Esophagus (tissue), 2 donors: ENCODE results near the gene UMPS. TPM values are rescaled to one million over a fixed set of nuclear protein-coding genes. Genes with fewer than 3 reads are reported as not detected.

Experiments used
- H3K27ac ChIP-seq, 2 donors: one replicate each; pipeline ENCODE4 v1.5.1; 2013; ENCODE audit warnings: low read depth in 2 of 2, mild to moderate bottlenecking in 2 of 2, inconsistent platforms in 1 of 2, low read length in 1 of 2, moderate library complexity in 1 of 2
- H3K27me3 ChIP-seq, 2 donors: one replicate each; pipeline ENCODE4 v1.6.1; 2013; ENCODE audit warnings: low read length in 2 of 2, control low read depth in 1 of 2, mild to moderate bottlenecking in 1 of 2; ENCODE audit not compliant: insufficient read depth in 2 of 2, control insufficient read depth in 1 of 2
- H3K36me3 ChIP-seq, 2 donors: one replicate each; pipeline ENCODE4 v1.6.1; 2013; ENCODE audit warnings: low read length in 1 of 2; ENCODE audit not compliant: control insufficient read depth in 2 of 2, insufficient read depth in 2 of 2
- H3K4me1 ChIP-seq, 2 donors: one replicate each; pipeline ENCODE4 v1.6.1; 2013; ENCODE audit warnings: low read length in 1 of 2; ENCODE audit not compliant: control insufficient read depth in 2 of 2, insufficient read depth in 2 of 2
- H3K4me3 ChIP-seq, 2 donors: one replicate each; pipeline ENCODE4 v1.5.1; 2013; ENCODE audit warnings: low read length in 2 of 2, mild to moderate bottlenecking in 2 of 2, low read depth in 1 of 2, moderate library complexity in 1 of 2
- H3K9me3 ChIP-seq, 2 donors: one replicate each; pipeline ENCODE4 v1.6.1; 2013; ENCODE audit warnings: mild to moderate bottlenecking in 2 of 2, low read depth in 1 of 2, low read length in 1 of 2, moderate library complexity in 1 of 2; ENCODE audit not compliant: control insufficient read depth in 2 of 2, insufficient read depth in 1 of 2
- WGBS, 2 donors: extraction: QIAGEN DNeasy Blood & Tissue Kit; methylation state at CpG; one replicate each; pipeline ENCODE4 v1.1.7; 2013; 5-methylcytosine and 5-hydroxymethylcytosine counted together
- polyA plus RNA-seq, 2 donors: library from polyadenylated mRNA; stranded (reverse); fragments of 200-250 nt; gene quantifications; one replicate each; pipeline ENCODE4 v1.2.3, GENCODE V29; 2013
- donor health status: healthy with polysubstance abuse.
- donor health status: Bipolar disorder and iron deficiency.

UMPS gene
- polyA plus RNA-seq, 2 donors = 9.9 to 26.1 TPM

GRCh38 chr3:124774841-124775402 is 44.7 kb downstream of the UMPS start:
- Histone ChIP-seq H3K27me3 (no peaks in the 10 kb centered on the region), H3K4me3 (no peak overlapping the region), H3K36me3 (peaks cover 0 to 21% of the 10 kb centered on the region in 2 donors), H3K4me1 (peaks cover 4 to 11% of the 10 kb centered on the region in 2 donors), H3K9me3 (no peaks in the 10 kb centered on the region), H3K27ac (no peak overlapping the region)
- 92% methylated on average over 7 of the region's 7 CpGs for WGBS, 2 donors

DNA sequence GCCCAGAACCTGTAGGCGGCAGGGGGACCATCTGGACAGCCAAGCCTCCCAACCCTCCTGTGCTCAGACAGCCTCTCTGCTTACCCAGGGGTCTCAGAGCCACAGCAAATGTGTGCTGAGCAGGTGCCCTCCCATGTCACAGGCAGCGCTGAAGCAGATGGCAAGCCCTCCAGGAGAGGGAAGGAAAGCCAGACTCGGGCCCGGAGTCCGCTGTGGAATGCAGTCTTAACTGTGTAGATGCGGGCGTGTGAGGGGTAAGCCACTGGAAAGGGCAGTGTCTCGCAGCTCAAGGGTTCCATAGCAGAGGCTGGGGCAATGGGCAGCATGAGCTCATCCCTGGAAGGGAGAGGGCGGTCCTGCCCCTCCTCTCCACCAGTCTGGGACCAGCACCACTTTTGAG is 45.6 kb downstream of the UMPS start:
- peaks cover 0 to 23% of the 10 kb centered on the region in 2 donors for H3K36me3 ChIP-seq
- H3K27me3 ChIP-seq = no peaks in the 10 kb centered on the region
- H3K4me1 ChIP-seq = peaks cover 7 to 10% of the 10 kb centered on the region in 2 donors
- no peak overlapping the region for H3K4me3 ChIP-seq
- WGBS, 2 donors = 94 to 97% methylated on average over 9 of the region's 9 CpGs
- no peak overlapping the region for H3K27ac ChIP-seq
- H3K9me3 ChIP-seq = no peaks in the 10 kb centered on the region

GRCh38 chr3:124776856-124777255 is 46.6 kb downstream of the UMPS start:
- Histone ChIP-seq H3K27me3 (no peaks in the 10 kb centered on the region), H3K4me3 (no peak overlapping the region), H3K4me1 (peaks cover 10 to 15% of the 10 kb centered on the region in 2 donors), H3K9me3 (no peaks in the 10 kb centered on the region), H3K36me3 (peaks cover 0 to 24% of the 10 kb centered on the region in 2 donors), H3K27ac (peak overlapping the region in 1 of 2 donors; percentile 33)
- 90 to 94% methylated on average over 5 of the region's 5 CpGs for WGBS, 2 donors

DNA sequence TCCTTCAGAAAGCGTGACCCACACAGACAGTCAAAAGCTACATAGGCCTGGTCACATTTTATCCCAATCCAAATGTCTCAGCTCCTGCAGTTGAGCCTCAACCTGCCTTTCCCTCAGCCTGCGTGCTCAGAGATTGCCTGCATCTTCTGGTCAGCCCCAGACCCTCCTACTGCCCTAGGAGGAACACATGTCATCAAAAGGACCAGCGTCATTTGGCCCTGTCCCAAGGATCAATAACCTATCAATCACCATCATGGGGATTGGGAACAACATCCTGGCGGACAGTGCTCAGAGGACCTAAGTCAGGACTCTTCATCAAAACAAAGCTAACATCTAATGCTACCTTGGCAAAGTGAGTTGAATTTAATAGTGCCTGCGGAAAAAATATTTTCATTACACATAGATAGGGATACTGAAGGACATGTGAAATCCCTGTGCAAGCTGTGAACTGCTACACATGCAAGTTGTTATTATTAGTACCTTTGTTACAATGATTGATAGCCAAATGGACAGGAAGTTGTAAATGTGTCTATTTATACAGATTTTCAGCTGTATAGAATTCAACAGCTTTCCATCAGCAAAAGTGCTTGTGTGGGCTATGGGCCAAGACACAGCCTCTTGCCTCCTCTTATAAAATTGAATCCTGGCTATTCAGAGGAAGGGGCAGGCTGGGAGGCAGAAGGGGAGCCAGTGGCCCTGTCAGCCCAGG is 47.7 kb downstream of the UMPS start:
- no peak overlapping the region for H3K27ac ChIP-seq
- H3K4me3 ChIP-seq = no peak overlapping the region
- peaks cover 10 to 17% of the 10 kb centered on the region in 2 donors for H3K4me1 ChIP-seq
- H3K9me3 ChIP-seq = no peaks in the 10 kb centered on the region
- H3K27me3 ChIP-seq = no peaks in the 10 kb centered on the region
- peaks cover 0 to 24% of the 10 kb centered on the region in 2 donors for H3K36me3 ChIP-seq
- WGBS, 2 donors = 80 to 85% methylated on average over 5 of the region's 5 CpGs

GRCh38 chr3:124779116-124779515 is 48.9 kb downstream of the UMPS start:
- H3K36me3 ChIP-seq = peaks cover 0 to 19% of the 10 kb centered on the region in 2 donors
- no peaks in the 10 kb centered on the region for H3K27me3 ChIP-seq
- no peaks in the 10 kb centered on the region for H3K9me3 ChIP-seq
- H3K4me1 ChIP-seq = peaks cover 10 to 17% of the 10 kb centered on the region in 2 donors
- H3K4me3 ChIP-seq = no peak overlapping the region
- 91 to 95% methylated on average over 7 of the region's 7 CpGs for WGBS, 2 donors
- H3K27ac ChIP-seq = no peak overlapping the region

DNA sequence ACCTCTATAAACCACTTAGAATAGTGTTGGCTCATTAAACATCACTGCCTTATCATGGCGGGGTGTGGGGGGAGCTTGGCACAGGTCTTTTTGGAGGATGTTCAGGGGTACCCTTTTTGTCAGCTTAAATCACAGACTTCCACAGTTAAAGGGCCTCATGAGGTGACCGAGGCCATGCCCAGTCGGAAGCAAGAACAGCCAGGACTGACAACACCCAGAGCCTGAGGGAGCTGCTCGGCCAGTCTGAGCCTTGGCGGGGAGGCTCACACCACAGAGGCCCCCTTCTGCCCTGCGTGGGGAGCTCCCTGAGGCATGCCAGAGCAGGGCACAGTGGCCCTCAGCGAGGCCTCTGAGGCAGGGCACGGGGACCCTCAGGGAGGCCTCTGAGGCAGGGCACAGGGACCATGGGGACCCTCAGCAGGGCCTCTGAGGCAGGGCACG is 49.5 kb downstream of the UMPS start:
- Histone ChIP-seq H3K9me3 (no peaks in the 10 kb centered on the region), H3K4me3 (no peak overlapping the region), H3K4me1 (peaks cover 10 to 17% of the 10 kb centered on the region in 2 donors), H3K36me3 (peaks cover 0 to 19% of the 10 kb centered on the region in 2 donors), H3K27me3 (no peaks in the 10 kb centered on the region), H3K27ac (peak overlapping the region; percentile 74 to 80)
- WGBS, 2 donors = 73 to 76% methylated on average over 9 of the region's 9 CpGs

- no peak overlapping the region for H3K4me3 ChIP-seq
- H3K9me3 ChIP-seq = no peaks in the 10 kb centered on the region
- H3K27ac ChIP-seq = peak overlapping the region; percentile 74 to 80
- 30 to 50% methylated on average over 8 of the region's 8 CpGs for WGBS, 2 donors
- H3K36me3 ChIP-seq = peaks cover 0 to 19% of the 10 kb centered on the region in 2 donors
- H3K27me3 ChIP-seq = no peaks in the 10 kb centered on the region
- H3K4me1 ChIP-seq = peaks cover 10 to 17% of the 10 kb centered on the region in 2 donors
These were observed 50.1 kb downstream of the UMPS start for GRCh38 chr3:124780356-124780755.

DNA sequence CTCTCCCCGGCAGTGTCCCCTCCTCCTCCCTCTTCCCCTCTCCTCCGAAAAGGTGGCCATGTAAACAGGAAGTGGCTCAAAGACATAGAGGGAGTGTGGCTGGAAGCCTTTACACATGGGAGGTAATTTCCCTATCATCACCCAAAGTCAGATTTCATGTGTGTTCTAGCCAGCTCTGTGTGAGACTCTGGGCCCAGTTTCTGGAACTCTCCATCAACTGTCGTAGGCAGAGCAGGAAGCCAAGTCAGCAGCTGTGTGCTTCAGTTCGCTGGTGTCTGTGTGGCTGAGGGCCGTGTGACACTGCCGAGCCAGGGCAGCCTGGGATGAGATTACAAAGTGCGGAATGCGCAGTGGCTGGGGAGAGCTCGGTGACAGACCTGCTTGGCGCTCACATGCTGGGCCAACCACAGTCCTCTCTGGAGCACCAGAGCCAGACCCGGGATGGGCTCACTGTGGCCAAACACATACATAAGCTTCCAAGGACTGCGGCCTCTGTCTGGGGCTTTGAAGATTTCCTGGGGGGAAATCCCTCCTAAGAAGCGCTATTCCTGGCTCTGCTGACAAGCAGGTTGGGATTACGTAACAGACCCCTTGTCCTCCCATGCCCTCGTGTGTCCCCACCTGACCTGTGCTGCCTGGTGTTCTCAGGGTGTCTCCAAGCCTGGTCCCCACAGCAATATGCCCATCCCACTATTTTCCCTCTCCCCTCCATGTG is 50.7 kb downstream of the UMPS start:
- no peaks in the 10 kb centered on the region for H3K27me3 ChIP-seq
- no peak overlapping the region for H3K4me3 ChIP-seq
- H3K27ac ChIP-seq = peak overlapping the region; percentile 69 to 73
- peaks cover 10 to 17% of the 10 kb centered on the region in 2 donors for H3K4me1 ChIP-seq
- H3K9me3 ChIP-seq = no peaks in the 10 kb centered on the region
- WGBS, 2 donors = 42 to 46% methylated on average over 15 of the region's 15 CpGs
- peaks cover 0 to 16% of the 10 kb centered on the region in 2 donors for H3K36me3 ChIP-seq

- no peak overlapping the region for H3K4me3 ChIP-seq
- WGBS, 2 donors = 62 to 69% methylated on average over 8 of the region's 8 CpGs
- H3K27me3 ChIP-seq = no peaks in the 10 kb centered on the region
- H3K36me3 ChIP-seq = peaks cover 0 to 13% of the 10 kb centered on the region in 2 donors
- no peaks in the 10 kb centered on the region for H3K9me3 ChIP-seq
- H3K27ac ChIP-seq = peak overlapping the region; percentile 69 to 73
- H3K4me1 ChIP-seq = peaks cover 10 to 17% of the 10 kb centered on the region in 2 donors
These were observed 51.5 kb downstream of the UMPS start for GRCh38 chr3:124781476-124782376.
